ENCODE measurements around the gene TBX15.

Gene TBX15

GRCh38 chr1:118914379-118915161 lies 73.6 kb downstream of the TBX15 start:
- no peak for DNase-seq
- Mint-ChIP-seq H3K9me3 (no peaks in the 10 kb centered on the region), H3K27ac (no peak overlapping the region), H3K27me3 (ENCODE audit: low read depth, poor library complexity) (no peaks in the 10 kb centered on the region), H3K36me3 (ENCODE audit: low read depth) (no peaks in the 10 kb centered on the region), H3K4me1 (no peaks in the 10 kb centered on the region), H3K4me3 (no peak overlapping the region)
- no peak for TF ChIP-seq CTCF (IDR thresholded peaks at IDR 0.05)

GRCh38 chr1:118913818-118914217 lies 74.3 kb downstream of the TBX15 start:
- DNase-seq = no peak
- Mint-ChIP-seq H3K27ac (no peak overlapping the region), H3K4me1 (no peaks in the 10 kb centered on the region), H3K4me3 (no peak overlapping the region), H3K36me3 (ENCODE audit: low read depth) (no peaks in the 10 kb centered on the region), H3K27me3 (ENCODE audit: low read depth, poor library complexity) (no peaks in the 10 kb centered on the region), H3K9me3 (no peaks in the 10 kb centered on the region)
- TF ChIP-seq CTCF (IDR thresholded peaks at IDR 0.05) = no peak

GRCh38 chr1:118912574-118912973 lies 75.6 kb downstream of the TBX15 start:
- Mint-ChIP-seq H3K9me3 (no peaks in the 10 kb centered on the region), H3K27ac (no peak overlapping the region), H3K27me3 (ENCODE audit: low read depth, poor library complexity) (peaks cover 2% of the 10 kb centered on the region), H3K4me3 (no peak overlapping the region), H3K4me1 (no peaks in the 10 kb centered on the region), H3K36me3 (ENCODE audit: low read depth) (no peaks in the 10 kb centered on the region)
- DNase-seq = no peak
- TF ChIP-seq CTCF (IDR thresholded peaks at IDR 0.05) = no peak

GRCh38 chr1:118911571-118911970 lies 76.6 kb downstream of the TBX15 start:
- Mint-ChIP-seq H3K4me1 (peaks cover 2% of the 10 kb centered on the region), H3K9me3 (no peaks in the 10 kb centered on the region), H3K36me3 (ENCODE audit: low read depth) (no peaks in the 10 kb centered on the region), H3K27ac (no peak overlapping the region), H3K4me3 (no peak overlapping the region), H3K27me3 (ENCODE audit: low read depth, poor library complexity) (peaks cover 6% of the 10 kb centered on the region)
- DNase-seq = no peak
- no peak for TF ChIP-seq CTCF (IDR thresholded peaks at IDR 0.05)

- no peak for DNase-seq
- no peak for TF ChIP-seq CTCF (IDR thresholded peaks at IDR 0.05)
- H3K4me3 Mint-ChIP-seq = no peak overlapping the region
- H3K27ac Mint-ChIP-seq = no peak overlapping the region
- peaks cover 16% of the 10 kb centered on the region for H3K27me3 Mint-ChIP-seq (ENCODE audit: low read depth, poor library complexity)
- H3K4me1 Mint-ChIP-seq = peaks cover 5% of the 10 kb centered on the region
- H3K9me3 Mint-ChIP-seq = no peaks in the 10 kb centered on the region
- H3K36me3 Mint-ChIP-seq (ENCODE audit: low read depth) = peaks cover 6% of the 10 kb centered on the region
These were observed 80.7 kb downstream of the TBX15 start for GRCh38 chr1:118907466-118907865.

GRCh38 chr1:118905671-118906070 lies 82.5 kb downstream of the TBX15 start:
- peaks cover 10% of the 10 kb centered on the region for H3K36me3 Mint-ChIP-seq (ENCODE audit: low read depth)
- no peak for TF ChIP-seq CTCF (IDR thresholded peaks at IDR 0.05)
- H3K4me3 Mint-ChIP-seq = no peak overlapping the region
- no peak for DNase-seq
- H3K27ac Mint-ChIP-seq = no peak overlapping the region
- H3K27me3 Mint-ChIP-seq (ENCODE audit: low read depth, poor library complexity) = peaks cover 16% of the 10 kb centered on the region
- H3K9me3 Mint-ChIP-seq = no peaks in the 10 kb centered on the region
- H3K4me1 Mint-ChIP-seq = peaks cover 6% of the 10 kb centered on the region

Data from nephron progenitor cell (in vitro differentiated cells).